ENCODE results near the gene GAB2.
A peak's percentile ranks its signal among the peaks of the same experiment; 100 is the strongest.
"Not testable (repeated sequence)": the region's sequence is repeated elsewhere in the genome, so short reads cannot be mapped to it uniquely, and the experiment has no call there.

GAB2 gene

DNA sequence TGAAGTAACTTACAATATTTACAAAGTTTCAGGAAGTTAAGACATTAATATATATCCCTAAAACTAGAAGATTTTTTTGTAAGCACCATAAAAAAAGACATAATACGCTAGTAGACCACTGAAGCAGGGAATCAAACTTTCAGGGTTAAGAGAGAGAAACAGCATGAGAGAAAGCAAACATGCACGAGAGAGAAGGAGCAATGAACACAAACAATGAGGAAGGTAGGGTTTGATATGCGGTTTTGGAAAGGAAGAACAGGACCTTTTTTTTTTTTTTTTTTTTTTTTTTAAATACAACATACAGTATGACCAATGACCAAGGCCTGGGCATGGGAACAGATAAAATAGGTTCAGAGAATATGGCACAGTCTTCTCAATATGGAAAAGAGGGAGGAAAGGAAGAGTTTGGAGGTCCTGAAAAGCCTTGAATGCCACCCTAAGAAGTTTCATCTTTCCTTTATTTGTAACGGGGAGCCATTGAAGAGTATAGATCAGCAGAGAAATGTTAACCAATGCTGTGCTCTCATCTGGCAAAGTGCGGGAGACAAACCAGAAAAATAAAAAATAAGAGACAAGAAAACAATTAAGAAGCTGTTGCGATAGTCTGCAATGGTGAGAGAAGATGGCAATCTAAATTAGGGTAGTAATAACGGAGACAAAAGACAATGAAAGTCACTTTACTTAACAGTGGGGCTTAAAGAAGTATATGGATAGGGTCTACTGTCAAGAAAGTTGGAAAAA, 127.9 kb downstream of the GAB2 start:
- peaks cover 91% of the 10 kb centered on the region for H4K20me1 ChIP-seq
- H3K4me1 ChIP-seq, result no peaks in the 10 kb centered on the region
- no peaks in the 10 kb centered on the region for H3K27me3 ChIP-seq
- H3K36me3 ChIP-seq, result peaks cover 24% of the 10 kb centered on the region
- H3K4me3 ChIP-seq, result no peak overlapping the region
- no peak overlapping the region for H3K27ac ChIP-seq
- no peak overlapping the region for H3K4me2 ChIP-seq
- no peak for TF ChIP-seq Cebpa-rat (IDR thresholded peaks at IDR 0.05)
- no peak overlapping the region for H3K9ac ChIP-seq
- peaks cover 44% of the 10 kb centered on the region for H3K9me3 ChIP-seq

GRCh38 chr11:78284260-78284659, 133.4 kb downstream of the GAB2 start:
- Histone ChIP-seq H3K4me2 (no peak overlapping the region), H4K20me1 (peaks cover 100% of the 10 kb centered on the region), H3K27ac (no peak overlapping the region), H3K9me3 (peaks cover 13% of the 10 kb centered on the region), H3K4me1 (no peaks in the 10 kb centered on the region), H3K27me3 (no peaks in the 10 kb centered on the region), H3K4me3 (no peak overlapping the region), H3K9ac (no peak overlapping the region), H3K36me3 (peaks cover 34% of the 10 kb centered on the region)
- TF ChIP-seq Cebpa-rat (IDR thresholded peaks at IDR 0.05), result no peak

DNA sequence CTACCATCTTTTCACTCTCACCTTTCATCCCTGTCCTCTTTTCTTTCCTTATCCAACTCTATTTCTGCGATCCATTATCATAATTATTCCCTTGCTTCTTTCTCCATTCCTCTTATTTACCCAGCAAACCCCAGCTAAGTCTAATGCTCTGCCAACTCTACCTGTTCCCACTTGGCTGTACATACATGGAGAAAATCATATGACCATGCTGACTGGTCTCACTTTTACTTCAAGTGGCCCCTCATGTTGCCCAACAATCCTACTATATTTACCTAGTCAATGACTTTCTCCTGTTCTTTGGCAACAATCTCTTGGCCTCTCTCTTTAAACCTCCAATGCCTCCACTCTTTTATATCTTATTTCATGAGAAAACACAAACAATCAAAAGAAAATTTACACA, 134.8 kb downstream of the GAB2 start:
- H3K36me3 ChIP-seq, result peaks cover 47% of the 10 kb centered on the region
- no peaks in the 10 kb centered on the region for H3K27me3 ChIP-seq
- no peak overlapping the region for H3K9ac ChIP-seq
- H3K4me2 ChIP-seq, result no peak overlapping the region
- H3K9me3 ChIP-seq, result no peaks in the 10 kb centered on the region
- H3K27ac ChIP-seq, result no peak overlapping the region
- no peak for TF ChIP-seq Cebpa-rat (IDR thresholded peaks at IDR 0.05)
- peaks cover 96% of the 10 kb centered on the region for H4K20me1 ChIP-seq
- no peak overlapping the region for H3K4me3 ChIP-seq
- no peaks in the 10 kb centered on the region for H3K4me1 ChIP-seq

DNA sequence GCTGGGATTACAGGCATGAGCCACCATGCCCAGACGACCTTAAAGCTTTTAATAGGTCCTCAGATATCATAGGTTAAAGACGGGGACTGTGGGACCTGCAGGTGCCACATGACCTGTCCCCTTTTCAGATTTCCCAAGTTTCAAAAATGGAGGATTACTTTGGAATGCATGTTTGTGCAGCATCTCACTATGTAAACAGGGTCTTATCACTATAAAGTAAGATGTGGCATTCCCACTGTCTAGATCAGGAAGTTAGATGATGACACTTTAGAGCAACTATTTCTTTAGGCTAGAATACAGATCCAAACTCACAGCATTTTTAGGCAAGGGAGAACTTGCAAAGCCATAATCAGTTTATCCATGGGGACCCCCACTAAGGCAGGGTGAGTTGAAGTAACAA, 136.1 kb downstream of the GAB2 start:
- Histone ChIP-seq H3K4me1 (no peaks in the 10 kb centered on the region), H3K36me3 (peaks cover 60% of the 10 kb centered on the region), H3K9ac (no peak overlapping the region), H3K4me2 (no peak overlapping the region), H4K20me1 (peaks cover 96% of the 10 kb centered on the region), H3K9me3 (no peaks in the 10 kb centered on the region), H3K4me3 (no peak overlapping the region), H3K27ac (no peak overlapping the region), H3K27me3 (no peaks in the 10 kb centered on the region)
- TF ChIP-seq Cebpa-rat (IDR thresholded peaks at IDR 0.05), result no peak

GRCh38 chr11:78277314-78277994, 140.2 kb downstream of the GAB2 start:
- no peaks in the 10 kb centered on the region for H3K27me3 ChIP-seq
- no peak overlapping the region for H3K27ac ChIP-seq
- H4K20me1 ChIP-seq, result peaks cover 57% of the 10 kb centered on the region
- H3K9me3 ChIP-seq, result peaks cover 28% of the 10 kb centered on the region
- no peak overlapping the region for H3K4me2 ChIP-seq
- H3K4me3 ChIP-seq, result no peak overlapping the region
- no peaks in the 10 kb centered on the region for H3K4me1 ChIP-seq
- TF ChIP-seq Cebpa-rat (IDR thresholded peaks at IDR 0.05), result no peak
- no peak overlapping the region for H3K9ac ChIP-seq
- peaks cover 89% of the 10 kb centered on the region for H3K36me3 ChIP-seq

GRCh38 chr11:78276311-78276710, 141.3 kb downstream of the GAB2 start:
- H3K9me3 ChIP-seq, result peaks cover 37% of the 10 kb centered on the region
- no peak overlapping the region for H3K27ac ChIP-seq
- H3K4me1 ChIP-seq, result no peaks in the 10 kb centered on the region
- H3K4me2 ChIP-seq, result no peak overlapping the region
- peaks cover 96% of the 10 kb centered on the region for H3K36me3 ChIP-seq
- no peak overlapping the region for H3K9ac ChIP-seq
- no peak for TF ChIP-seq Cebpa-rat (IDR thresholded peaks at IDR 0.05)
- H3K4me3 ChIP-seq, result no peak overlapping the region
- no peaks in the 10 kb centered on the region for H3K27me3 ChIP-seq
- peaks cover 50% of the 10 kb centered on the region for H4K20me1 ChIP-seq

- Histone ChIP-seq H3K9me3 (peaks cover 37% of the 10 kb centered on the region), H3K9ac (no peak overlapping the region), H3K27me3 (no peaks in the 10 kb centered on the region), H3K4me2 (no peak overlapping the region), H3K36me3 (peaks cover 96% of the 10 kb centered on the region), H3K4me1 (no peaks in the 10 kb centered on the region), H3K27ac (no peak overlapping the region), H4K20me1 (peaks cover 50% of the 10 kb centered on the region), H3K4me3 (no peak overlapping the region)
- no peak for TF ChIP-seq Cebpa-rat (IDR thresholded peaks at IDR 0.05)
These were observed 142.9 kb downstream of the GAB2 start for GRCh38 chr11:78274739-78275138.

- peaks cover 95% of the 10 kb centered on the region for H3K36me3 ChIP-seq
- not testable (repeated sequence) for H3K9ac ChIP-seq, H3K27ac ChIP-seq, H3K27me3 ChIP-seq, H3K4me1 ChIP-seq, H3K4me2 ChIP-seq
- H3K9me3 ChIP-seq, result peaks cover 37% of the 10 kb centered on the region
- peak overlapping the region; percentile 31; the same call in 1 of the 2 replicates for H3K4me3 ChIP-seq
- H4K20me1 ChIP-seq, result peaks cover 53% of the 10 kb centered on the region
These were observed 144.9 kb downstream of the GAB2 start for GRCh38 chr11:78272625-78273269.

DNA sequence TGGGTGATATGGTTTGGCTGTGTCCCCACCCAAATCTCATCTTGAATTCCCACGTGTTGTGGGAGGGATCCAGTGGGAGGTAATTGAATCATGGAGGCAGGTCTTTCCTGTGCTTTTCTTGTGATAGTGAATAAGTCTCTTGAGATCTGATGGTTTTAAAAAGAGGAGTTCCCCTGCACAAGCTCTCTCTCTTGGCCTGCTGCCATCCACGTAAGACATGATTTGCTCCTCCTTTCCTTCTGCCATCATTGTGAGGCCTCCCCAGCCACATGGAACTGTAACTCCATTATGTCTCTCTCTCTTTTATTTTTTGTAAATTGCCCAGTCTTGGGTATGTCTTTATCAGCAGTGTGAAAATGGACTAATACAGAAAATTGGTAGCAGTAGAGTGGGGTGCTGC, 145.8 kb downstream of the GAB2 start:
- peaks cover 53% of the 10 kb centered on the region for H4K20me1 ChIP-seq
- peaks cover 90% of the 10 kb centered on the region for H3K36me3 ChIP-seq
- H3K9ac ChIP-seq, H3K27me3 ChIP-seq, H3K4me3 ChIP-seq, H3K27ac ChIP-seq, H3K4me2 ChIP-seq, H3K4me1 ChIP-seq: not testable (repeated sequence)
- peaks cover 37% of the 10 kb centered on the region for H3K9me3 ChIP-seq

- H3K4me2 ChIP-seq, result no peak overlapping the region
- TF ChIP-seq Cebpa-rat (IDR thresholded peaks at IDR 0.05), result no peak
- no peak overlapping the region for H3K27ac ChIP-seq
- no peaks in the 10 kb centered on the region for H3K4me1 ChIP-seq
- no peak overlapping the region for H3K4me3 ChIP-seq
- H3K27me3 ChIP-seq, result no peaks in the 10 kb centered on the region
- H3K36me3 ChIP-seq, result peaks cover 90% of the 10 kb centered on the region
- no peak overlapping the region for H3K9ac ChIP-seq
- peaks cover 58% of the 10 kb centered on the region for H4K20me1 ChIP-seq
- peaks cover 37% of the 10 kb centered on the region for H3K9me3 ChIP-seq
These were observed 146.6 kb downstream of the GAB2 start for GRCh38 chr11:78270971-78271370.

Measured in BLaER1 (cell line).